ENCODE results near the gene HKDC1. TPM values are rescaled to one million over a fixed set of nuclear protein-coding genes. Genes with fewer than 3 reads are reported as not detected.
"Not testable (repeated sequence)": the region's sequence is repeated elsewhere in the genome, so short reads cannot be mapped to it uniquely, and the experiment has no call there.

The HKDC1 gene
- total RNA-seq, 1 experiment from 2014 or later = 1.7 TPM

DNA sequence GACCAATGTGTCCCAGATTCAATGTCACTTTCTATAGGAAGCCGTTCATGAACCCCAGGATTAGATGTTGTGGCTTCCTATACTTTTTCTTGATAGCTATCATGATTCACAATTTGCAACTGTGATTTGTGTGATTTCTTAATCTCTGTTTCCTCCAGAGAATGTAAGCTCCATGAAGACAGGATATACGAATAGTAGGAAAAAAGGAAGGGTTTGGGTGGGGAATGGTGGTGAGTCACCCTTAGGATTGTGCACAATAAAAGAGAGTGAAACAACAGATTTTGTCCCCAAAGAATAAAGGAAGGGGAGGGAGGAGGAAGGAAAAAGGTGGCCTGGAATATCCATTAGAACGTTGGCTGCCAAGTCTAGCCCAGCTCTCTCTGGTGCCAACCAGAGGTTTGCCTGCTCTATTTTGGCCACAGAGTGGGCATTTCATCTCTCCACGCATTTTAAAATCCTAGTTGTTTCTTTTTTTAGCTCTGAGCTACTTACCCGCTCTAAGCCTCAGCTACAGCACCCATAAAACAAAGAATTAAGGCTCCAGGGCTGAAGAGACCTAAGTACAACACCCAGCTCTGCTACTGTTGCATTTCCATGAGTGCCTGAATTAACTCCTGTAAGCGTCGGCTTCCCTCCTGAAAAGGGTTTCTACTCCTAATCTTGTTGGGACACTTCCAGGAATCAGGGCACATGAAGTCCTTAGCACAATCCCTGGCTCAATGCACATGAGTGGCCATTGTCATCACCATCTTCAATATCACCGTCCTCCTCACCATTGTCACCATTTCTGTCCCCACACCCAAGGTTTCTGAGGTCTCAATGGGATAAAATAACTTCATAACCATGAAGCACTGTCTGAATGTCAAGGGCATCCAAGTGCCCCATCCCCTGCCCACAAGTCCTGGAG lies 61.6 kb downstream of the HKDC1 start:
- Histone ChIP-seq H3K27ac (ENCODE audit: low read depth, low read length) (no peak overlapping the region), H3K9me2 (ENCODE audit: insufficient read depth) (no peaks in the 10 kb centered on the region), H3K4me3 (replicated peaks in 1 of 2; ENCODE audit: low read depth in 1 of 2, low read length in 2 of 2) (no peak overlapping the region), H3K9me3 (ENCODE audit: control insufficient read depth in 1 of 2, insufficient read depth in 1 of 2, low read depth in 1 of 2, low read length in 2 of 2) (no peaks in the 10 kb centered on the region), H2AFZ (ENCODE audit: low read depth, low read length, poor library complexity, severe bottlenecking) (no peak overlapping the region), H3K27me3 (ENCODE audit: insufficient read depth, low read length) (no peaks in the 10 kb centered on the region), H3K79me2 (ENCODE audit: insufficient read depth, low read length) (no peaks in the 10 kb centered on the region), H3K4me1 (ENCODE audit: control insufficient read depth in 1 of 2, insufficient read depth in 2 of 2, low read length in 2 of 2) (no peaks in the 10 kb centered on the region), H4K20me1 (ENCODE audit: insufficient read depth) (no peaks in the 10 kb centered on the region), H3K9ac (ENCODE audit: low read length) (no peak overlapping the region), H3K36me3 (ENCODE audit: control insufficient read depth in 1 of 2, insufficient read depth in 2 of 2, low read length in 2 of 2) (no peaks in the 10 kb centered on the region), H3K4me2 (ENCODE audit: low read length) (no peak overlapping the region)
- intact Hi-C loops (cut with micrococcal nuclease) = no loop called here
- BruUV-seq (replicated peaks) = no TSS peak
- DNase-seq (ENCODE audit: low read depth, low spot score) = no peak
- CTCF ChIA-PET = no interaction called here
- POLR2A ChIA-PET = no interaction called here
- ATAC-seq = no peak
- RAD21 ChIA-PET (ENCODE audit: low non-redundant PET in 1 of 2, low total read pairs in 2 of 2, uncharacterized antibody in 2 of 2, unreplicated experiment in 2 of 2) = no interaction called here
- TF ChIP-seq FOSL1 (IDR thresholded peaks at IDR 0.05; ENCODE audit: low read depth) (no peak), CBX3 (IDR thresholded peaks at IDR 0.05; ENCODE audit: low read depth) (no peak), CEBPB (IDR thresholded peaks at IDR 0.05; ENCODE audit: low read depth) (no peak), SP1 (IDR thresholded peaks at IDR 0.05; ENCODE audit: low read depth) (no peak), ZNF274 (IDR thresholded peaks at IDR 0.05; ENCODE audit: low read depth, low read length) (no peak), EZH2 (IDR thresholded peaks at IDR 0.05) (no peak), POLR2A (IDR thresholded peaks at IDR 0.05; ENCODE audit: borderline replicate concordance, extremely low read depth, insufficient read depth, insufficient read length) (no peak), JUND (IDR thresholded peaks at IDR 0.05) (no peak), EZH2phosphoT487 (IDR thresholded peaks at IDR 0.05; ENCODE audit: borderline replicate concordance) (no peak), POLR2AphosphoS5 (IDR thresholded peaks at IDR 0.05; ENCODE audit: low read depth, low read length) (no peak)
- TF ChIP-seq, protein P1, sequence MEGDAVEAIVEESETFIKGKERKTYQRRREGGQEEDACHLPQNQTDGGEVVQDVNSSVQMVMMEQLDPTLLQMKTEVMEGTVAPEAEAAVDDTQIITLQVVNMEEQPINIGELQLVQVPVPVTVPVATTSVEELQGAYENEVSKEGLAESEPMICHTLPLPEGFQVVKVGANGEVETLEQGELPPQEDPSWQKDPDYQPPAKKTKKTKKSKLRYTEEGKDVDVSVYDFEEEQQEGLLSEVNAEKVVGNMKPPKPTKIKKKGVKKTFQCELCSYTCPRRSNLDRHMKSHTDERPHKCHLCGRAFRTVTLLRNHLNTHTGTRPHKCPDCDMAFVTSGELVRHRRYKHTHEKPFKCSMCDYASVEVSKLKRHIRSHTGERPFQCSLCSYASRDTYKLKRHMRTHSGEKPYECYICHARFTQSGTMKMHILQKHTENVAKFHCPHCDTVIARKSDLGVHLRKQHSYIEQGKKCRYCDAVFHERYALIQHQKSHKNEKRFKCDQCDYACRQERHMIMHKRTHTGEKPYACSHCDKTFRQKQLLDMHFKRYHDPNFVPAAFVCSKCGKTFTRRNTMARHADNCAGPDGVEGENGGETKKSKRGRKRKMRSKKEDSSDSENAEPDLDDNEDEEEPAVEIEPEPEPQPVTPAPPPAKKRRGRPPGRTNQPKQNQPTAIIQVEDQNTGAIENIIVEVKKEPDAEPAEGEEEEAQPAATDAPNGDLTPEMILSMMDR (IDR thresholded peaks at IDR 0.05 in 2 of 3, conservative IDR thresholded peaks at IDR 0.05 in 1 of 3; ENCODE audit: borderline replicate concordance in 1 of 3, insufficient read depth in 1 of 3, low read depth in 2 of 3, low read length in 2 of 3) = no peak
- TF ChIP-seq, protein P2, sequence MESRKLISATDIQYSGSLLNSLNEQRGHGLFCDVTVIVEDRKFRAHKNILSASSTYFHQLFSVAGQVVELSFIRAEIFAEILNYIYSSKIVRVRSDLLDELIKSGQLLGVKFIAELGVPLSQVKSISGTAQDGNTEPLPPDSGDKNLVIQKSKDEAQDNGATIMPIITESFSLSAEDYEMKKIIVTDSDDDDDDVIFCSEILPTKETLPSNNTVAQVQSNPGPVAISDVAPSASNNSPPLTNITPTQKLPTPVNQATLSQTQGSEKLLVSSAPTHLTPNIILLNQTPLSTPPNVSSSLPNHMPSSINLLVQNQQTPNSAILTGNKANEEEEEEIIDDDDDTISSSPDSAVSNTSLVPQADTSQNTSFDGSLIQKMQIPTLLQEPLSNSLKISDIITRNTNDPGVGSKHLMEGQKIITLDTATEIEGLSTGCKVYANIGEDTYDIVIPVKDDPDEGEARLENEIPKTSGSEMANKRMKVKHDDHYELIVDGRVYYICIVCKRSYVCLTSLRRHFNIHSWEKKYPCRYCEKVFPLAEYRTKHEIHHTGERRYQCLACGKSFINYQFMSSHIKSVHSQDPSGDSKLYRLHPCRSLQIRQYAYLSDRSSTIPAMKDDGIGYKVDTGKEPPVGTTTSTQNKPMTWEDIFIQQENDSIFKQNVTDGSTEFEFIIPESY (IDR thresholded peaks at IDR 0.05; ENCODE audit: extremely low read depth, insufficient replicate concordance, low read length) = no peak

DNA sequence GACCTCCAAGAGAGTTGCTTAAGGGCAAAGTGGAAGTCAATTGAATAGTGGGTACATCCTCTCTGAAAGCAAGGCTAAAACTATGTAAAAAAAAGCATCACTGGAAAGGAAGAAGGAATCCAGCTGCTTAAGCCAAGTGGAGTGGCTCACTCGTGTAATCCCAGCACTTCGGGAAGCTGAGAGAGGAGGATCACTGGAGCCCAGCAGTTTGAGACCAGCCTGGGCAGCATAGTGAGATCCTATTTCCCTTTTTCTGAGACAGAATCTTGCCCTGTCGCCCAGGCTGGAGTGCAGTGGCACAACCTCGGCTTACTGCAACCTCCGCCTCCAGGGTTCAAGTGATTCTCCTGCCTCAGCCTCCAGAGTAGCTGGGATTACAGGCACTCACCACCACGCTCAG lies 64.3 kb downstream of the HKDC1 start:
- H3K4me1 ChIP-seq (ENCODE audit: control insufficient read depth in 1 of 2, insufficient read depth in 2 of 2, low read length in 2 of 2); intact Hi-C loops (cut with micrococcal nuclease); H3K27me3 ChIP-seq (ENCODE audit: insufficient read depth, low read length); BruUV-seq (replicated peaks); DNase-seq (ENCODE audit: low read depth, low spot score); CTCF ChIA-PET; H3K27ac ChIP-seq (ENCODE audit: low read depth, low read length); H3K4me3 ChIP-seq (replicated peaks in 1 of 2; ENCODE audit: low read depth in 1 of 2, low read length in 2 of 2); H3K9ac ChIP-seq (ENCODE audit: low read length); H3K79me2 ChIP-seq (ENCODE audit: insufficient read depth, low read length); H3K36me3 ChIP-seq (ENCODE audit: control insufficient read depth in 1 of 2, insufficient read depth in 2 of 2, low read length in 2 of 2); RAD21 ChIA-PET (ENCODE audit: low non-redundant PET in 1 of 2, low total read pairs in 2 of 2, uncharacterized antibody in 2 of 2, unreplicated experiment in 2 of 2); H2AFZ ChIP-seq (ENCODE audit: low read depth, low read length, poor library complexity, severe bottlenecking); H4K20me1 ChIP-seq (ENCODE audit: insufficient read depth); ATAC-seq; H3K9me2 ChIP-seq (ENCODE audit: insufficient read depth); H3K4me2 ChIP-seq (ENCODE audit: low read length); POLR2A ChIA-PET; H3K9me3 ChIP-seq (ENCODE audit: control insufficient read depth in 1 of 2, insufficient read depth in 1 of 2, low read depth in 1 of 2, low read length in 2 of 2): not testable (repeated sequence)
